PFSK-1 (cell line): Measurements from ENCODE around the gene EXOSC7.

Experiments
- POLR2AphosphoS5 ChIP-seq: IDR thresholded peaks from 2 replicates; pipeline ENCODE4 v1.6.1; 2012; ENCODE audit warnings: low read depth, mild to moderate bottlenecking, control low read depth, low read length, moderate library complexity
- SIN3A ChIP-seq: IDR thresholded peaks from 2 replicates; pipeline ENCODE4 v1.6.1; 2012; ENCODE audit warnings: mild to moderate bottlenecking, low read length, moderate library complexity, borderline replicate concordance; ENCODE audit not compliant: insufficient read depth

DNA sequence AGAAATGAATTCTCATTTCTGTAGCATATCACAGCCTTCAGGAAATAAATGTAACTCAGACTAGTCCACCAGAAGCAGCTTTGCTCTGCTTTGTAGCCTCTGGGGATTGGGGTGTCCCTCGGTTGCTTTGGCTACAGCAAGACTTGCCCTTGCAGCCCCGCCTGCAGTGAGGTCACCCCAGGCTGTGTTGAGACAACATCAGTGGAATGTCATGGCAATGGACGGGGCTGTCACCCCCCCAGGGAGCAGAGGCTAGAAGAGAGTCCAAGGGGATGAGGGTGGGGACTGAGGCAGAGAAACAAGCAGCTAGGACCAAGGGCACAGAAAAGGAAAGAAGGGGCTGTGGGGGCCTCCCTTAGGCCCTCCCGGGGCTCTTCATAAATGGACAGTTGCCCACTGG, 50.9 kb downstream of the EXOSC7 start:
- TF ChIP-seq POLR2AphosphoS5, result no peak
- TF ChIP-seq SIN3A, result no peak
